Stimulated activated CD4-positive, alpha-beta T cell treated with anti-CD3 and anti-CD28 coated beads, Interleukin-1b, Interleukin-23, amount 100 ng/mL, for 48 hours (primary cell): Measurements from ENCODE around the gene ARHGEF4.
"Not testable (repeated sequence)": the region's sequence is repeated elsewhere in the genome, so short reads cannot be mapped to it uniquely, and the experiment has no call there.

Experiments
- DNase-seq: peaks from one replicate; pipeline ENCODE4 v3.0.0-alpha.2; 2020

The ARHGEF4 gene

DNA sequence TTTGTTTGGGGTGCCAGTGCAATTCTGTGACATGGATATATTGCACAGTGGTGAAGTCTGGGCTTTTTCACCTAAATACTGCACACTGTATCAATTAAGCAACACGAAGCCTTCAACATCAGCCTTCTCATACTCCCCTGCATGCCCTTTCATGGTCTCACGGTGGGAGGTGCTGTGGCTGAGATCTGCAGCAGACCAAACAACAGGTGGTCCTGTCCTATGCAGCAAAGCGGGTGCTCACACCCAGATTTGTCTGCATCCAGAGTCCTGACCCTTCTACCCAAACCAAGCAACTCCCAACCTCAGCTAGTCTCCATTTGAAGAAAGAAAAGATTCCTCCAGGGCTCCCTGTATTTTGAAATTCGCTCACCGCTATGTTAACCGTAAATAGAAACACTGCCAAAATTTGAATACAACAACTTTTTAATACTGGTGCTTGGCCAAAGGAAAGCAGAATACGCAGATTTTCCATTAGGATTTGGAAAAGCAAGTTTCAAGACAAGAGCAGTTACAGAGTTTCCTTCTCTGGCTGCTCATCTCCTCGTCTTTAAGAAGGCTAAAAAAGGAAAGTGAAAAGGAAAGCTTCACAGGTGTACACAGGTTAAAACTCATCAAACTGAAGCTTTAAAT is 221.6 kb downstream of the ARHGEF4 start:
- DNase-seq = no peak

DNA sequence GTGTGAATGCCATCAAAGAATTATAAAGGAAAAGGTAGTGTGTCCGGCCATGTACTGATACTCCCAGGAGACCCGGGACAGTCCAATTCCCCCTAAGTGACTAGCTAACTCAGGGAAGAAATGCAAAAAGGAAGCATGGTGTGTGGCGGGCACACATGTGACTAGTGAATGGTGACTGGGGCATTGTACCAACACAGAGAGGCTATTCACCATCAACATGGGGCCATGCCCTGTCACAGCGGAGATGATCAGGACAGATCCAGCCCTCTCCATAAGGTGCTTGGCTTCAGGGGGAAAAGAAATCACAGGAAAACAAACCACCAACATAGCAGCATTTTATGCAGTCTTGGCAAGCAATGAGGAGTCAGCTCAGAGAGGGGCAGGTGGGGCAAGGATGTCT is 222.2 kb downstream of the ARHGEF4 start:
- DNase-seq = no peak

DNA sequence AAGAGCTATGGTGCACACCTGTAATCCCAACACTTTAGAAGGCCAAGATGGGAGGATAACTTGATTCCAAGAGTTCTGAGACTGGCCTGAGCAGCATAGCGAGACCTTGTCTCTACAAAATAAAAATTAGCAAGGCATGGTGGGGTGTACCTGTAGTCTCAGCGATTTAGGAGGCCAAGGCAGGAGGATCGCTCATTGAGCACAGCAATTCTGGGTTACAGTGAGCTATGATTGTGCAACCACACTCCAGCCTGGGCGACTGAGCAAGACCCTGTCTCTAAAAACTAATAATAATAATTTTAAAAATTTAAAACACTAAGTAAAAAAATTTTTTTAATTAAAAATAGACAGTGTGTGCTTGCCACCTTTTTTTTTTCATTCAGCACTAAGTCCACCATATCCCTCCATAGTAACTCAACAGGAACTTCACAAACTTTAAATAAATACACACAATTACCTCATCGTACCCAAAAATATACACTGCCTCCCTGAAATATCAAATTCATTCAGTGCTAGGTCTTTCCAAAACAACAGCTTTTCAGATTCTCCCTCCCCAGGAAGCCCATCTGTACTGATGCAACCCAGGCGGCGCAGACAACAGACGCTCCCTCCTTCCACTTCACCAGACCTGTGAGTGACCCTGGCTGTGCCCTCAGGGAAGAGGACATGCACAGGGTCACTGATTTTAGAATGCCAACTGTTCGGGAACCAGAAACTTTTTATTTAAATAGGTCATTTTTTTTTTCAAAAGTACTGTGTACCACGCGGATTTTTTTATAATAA is 227.0 kb downstream of the ARHGEF4 start:
- no peak for DNase-seq

DNA sequence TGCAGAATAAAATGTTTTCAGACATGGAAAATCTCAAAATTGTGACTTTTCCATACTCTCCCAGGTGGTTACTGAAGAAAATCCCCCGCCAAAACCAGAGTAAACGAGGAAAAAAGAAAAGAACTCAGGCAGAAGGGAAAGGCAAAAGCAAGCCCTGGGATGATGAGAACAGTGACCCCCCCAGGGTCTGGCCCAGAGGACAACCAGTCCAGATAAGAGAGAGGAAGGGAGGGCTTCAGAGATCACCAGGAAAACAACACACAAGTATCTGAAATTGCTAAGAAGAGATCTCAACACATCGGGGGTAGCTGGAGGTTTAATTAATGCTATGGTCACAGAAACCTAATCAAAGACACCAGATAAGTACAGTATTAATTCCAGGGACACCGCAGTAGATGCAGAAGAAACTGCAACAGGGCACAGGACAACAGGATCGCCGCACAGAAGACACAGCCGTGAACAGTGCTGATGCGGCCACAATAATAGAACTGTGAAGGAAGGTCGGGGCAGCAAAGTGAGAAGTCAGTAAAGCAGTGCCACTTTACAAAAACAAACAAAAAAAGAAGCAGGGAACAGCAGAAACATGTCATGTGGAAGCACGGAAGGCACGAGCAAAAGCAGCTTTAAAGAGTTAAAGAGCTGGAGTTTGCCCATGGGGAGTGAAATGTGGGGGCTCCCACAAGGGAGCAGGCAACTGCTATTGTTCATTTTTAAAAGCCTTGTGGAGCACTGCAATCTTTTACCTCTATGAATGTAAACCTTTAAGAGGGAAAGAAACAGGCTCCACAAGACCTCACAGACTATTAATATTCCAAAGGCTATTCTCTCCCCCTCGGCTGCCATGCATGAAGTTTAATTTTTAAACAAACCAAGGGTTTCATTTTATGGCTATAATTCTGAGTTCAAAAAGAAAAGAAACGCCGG is 228.1 kb downstream of the ARHGEF4 start:
- no peak for DNase-seq

DNA sequence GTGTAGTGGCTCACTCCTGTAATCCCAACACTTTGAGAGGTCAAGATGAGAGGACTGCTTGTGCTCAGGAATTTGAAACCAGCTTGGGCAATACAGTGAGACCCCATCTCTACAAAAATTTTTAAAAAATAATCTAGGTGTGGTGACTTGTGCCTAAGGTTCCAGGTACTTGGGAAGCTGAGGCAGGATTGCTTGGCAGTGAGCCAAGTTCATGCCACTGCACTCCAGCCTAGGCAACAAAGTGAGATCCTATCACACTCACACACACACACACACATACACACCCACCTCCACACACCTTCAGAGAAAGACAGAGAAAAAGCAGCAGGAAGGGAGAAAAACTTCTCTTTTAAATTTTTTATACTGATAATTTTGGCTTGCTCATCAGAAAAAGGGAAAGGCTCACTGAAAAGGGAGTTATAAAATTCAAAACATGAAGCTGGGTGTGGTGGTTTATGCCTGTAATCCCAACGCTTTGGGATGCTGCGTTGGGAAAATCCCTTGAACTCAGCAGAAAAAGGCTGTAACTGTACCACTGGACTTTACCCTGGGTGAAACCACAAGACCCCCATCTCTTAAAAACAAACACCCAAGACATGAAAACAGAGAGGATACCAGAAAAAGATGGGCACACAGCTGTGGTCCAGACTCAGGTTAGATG is 230.9 kb downstream of the ARHGEF4 start:
- no peak for DNase-seq

DNA sequence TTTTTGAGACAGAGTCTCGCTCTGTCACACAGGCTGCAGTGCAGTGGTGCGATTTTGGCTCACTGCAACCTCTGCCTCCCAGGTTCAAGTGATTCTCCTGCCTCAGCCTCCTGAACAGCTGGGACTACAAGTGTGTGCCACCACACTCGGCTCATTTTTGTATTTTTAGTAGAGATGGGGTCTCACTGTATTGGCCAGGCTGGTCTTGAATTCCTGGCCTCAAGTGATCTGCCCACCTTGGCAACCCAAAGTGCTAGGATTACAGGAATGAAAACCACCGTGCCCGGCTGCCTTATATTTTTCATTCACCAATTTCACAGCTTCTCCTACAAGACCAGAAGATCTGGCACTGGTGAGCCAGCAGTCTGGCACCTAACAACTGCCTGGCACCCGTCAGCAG is 231.5 kb downstream of the ARHGEF4 start:
- DNase-seq = not testable (repeated sequence)

DNA sequence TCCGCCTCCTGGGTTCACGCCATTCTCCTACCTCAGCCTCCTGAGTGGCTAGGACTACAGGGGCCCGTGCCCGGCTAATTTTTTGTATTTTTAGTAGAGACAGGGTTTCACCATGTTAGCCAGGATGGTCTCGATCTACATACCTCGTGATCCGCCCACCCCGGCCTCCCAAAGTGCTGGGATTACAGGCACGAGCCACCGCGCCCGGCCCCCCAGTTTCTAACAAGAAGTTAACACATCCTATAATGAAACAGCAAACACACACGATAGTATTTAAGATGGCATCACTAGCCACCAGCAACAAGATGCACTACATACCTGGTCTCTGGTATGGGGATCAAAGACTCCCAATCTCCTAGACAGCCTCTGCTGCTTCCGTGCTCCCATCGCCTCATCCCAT is 238.9 kb downstream of the ARHGEF4 start:
- not testable (repeated sequence) for DNase-seq

DNA sequence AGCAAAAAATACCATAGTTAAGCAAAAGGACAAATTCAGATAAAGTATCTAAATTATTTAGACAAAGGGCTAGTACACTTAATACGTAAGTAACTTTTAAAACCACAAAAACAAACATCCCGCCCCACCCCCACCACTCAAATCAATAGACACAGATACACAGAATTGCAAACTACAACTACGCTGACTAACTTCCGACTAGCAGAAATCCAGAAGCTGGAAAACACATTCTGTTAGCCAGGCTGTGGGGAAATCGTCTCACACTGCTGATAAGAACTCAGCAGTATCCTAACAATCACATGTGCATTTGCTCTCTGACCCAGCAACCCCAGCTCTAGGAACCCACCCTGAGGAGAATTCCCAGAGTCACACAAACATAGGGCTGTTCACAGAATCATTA is 240.0 kb downstream of the ARHGEF4 start:
- DNase-seq = no peak

DNA sequence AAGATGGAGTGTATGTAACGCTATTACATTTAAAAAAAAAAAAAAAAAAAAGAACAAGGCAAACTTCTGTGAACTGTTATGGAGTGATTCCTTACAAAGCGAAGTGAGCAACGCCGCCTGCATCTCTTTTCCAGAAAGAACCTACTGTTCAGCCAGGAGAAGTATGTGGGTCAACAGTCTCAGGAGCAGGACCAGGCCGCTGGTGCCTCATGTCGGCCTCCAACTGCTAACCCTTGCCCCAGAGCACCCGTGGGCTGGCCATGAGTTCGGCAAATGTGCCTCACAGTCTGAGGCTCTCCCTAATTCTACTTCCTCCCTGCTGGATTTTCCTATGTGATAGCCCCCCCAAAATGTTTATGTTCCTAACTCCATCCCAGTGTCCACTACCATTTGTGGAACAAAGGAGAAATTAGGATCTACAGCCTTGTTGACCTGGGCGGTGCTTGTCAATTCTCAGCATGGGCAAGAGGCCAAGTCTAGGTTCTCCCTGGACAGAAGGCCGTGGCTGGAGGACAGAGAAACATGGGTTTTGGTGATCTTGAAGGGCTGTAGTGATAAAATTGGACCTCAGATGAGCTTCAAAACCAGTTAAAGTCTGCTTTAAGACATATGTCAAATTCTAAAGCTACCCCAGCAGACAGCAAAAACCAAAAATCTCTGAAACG is 240.6 kb downstream of the ARHGEF4 start:
- DNase-seq = no peak

DNA sequence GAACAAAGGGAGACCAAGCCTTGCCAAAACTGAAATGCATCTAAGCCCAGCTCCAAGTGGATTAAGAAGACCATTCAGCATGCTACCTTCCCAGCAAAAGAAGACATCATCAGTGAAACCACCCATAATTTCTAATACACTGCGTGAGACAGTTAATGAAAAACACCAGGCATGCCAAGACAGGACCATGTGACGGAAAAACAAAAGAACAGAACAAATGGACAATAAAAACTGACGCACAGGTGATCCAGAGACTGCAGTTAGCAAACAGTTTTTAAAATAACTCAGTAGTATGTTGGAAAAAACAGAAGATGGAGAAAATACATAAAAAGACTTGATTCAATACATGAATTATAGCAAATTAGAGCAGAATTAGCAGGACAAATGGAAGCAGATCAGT is 241.3 kb downstream of the ARHGEF4 start:
- no peak for DNase-seq

DNA sequence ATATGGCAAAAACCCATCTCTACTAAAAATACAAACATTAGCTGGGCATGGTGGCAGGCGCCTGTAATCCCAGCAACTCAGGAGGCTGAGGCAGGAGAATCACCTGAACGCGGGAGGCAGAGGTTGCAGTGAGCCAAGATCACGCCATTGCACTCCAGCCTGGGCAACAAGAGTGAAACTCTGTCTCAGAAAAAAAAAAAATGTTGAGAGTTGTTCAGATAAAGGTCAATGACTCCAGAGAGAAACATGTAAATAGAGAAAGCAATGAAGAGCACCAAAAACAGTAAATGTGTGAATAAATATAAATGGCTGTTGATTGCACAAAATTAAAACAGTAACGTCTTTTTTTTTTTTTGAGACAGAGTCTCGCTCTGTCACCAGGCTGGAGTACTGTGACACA is 243.2 kb downstream of the ARHGEF4 start:
- not testable (repeated sequence) for DNase-seq

DNA sequence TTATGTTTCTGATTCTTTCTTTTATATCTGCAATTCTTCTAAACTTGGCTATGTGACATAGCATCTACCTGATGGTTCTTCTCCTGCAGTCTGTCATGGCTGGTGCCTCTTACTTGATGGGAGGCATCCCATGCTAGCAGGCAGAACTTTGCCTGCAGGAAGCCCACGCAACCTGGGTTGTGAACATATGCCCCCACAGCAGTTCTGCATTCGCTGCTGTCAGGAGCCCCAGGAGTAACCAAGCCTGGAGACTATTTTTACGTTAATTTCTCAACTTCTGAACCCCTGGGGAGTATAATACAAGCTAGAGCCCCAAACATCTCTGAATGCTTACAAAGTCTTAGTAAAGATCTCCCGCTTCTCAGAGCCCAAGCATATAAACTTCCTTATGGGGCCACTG is 244.5 kb downstream of the ARHGEF4 start:
- DNase-seq = no peak

DNA sequence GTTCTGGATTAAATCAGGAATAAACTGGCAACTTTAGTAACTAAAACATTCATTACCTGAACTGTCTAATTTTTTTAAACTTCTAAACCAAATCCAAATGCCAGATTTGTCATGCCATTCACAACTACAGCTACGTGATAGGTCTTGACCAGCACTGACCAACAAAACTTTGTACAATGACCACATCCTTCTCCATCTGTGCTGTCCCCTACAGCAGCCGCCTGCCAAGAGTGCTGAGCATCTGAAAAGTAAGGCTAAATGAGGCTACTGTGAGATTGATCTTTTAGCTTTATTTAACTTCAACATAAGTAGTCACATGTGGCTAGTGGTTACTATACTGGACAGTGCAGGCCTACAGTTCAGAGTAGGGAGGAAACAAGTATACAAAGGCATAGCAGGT is 248.9 kb downstream of the ARHGEF4 start:
- no peak for DNase-seq

DNA sequence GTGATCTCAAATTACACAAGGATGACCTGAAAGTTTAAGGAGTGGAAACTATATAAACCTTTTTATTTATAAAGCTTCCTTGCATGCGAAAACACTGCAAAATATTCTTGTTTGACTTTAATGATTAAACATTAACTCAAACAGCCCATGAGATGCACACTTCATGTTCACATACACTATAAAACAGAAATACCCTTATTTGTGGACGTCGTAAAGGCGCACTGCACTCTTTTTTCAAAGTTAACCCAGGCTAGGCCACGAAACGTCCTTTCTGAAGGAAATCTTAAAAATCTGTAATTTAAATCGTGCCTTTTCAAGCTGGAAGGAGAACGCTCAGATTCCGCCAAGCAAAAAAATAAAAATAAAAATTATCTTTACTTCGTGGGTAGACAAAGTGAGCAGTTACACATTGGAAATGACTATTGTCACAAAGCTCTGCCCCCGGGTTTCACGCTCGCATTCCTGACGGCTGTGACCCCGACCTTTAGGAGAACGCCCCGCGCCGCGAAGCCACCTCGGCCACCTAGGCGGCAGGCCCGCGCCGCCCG is 255.8 kb downstream of the ARHGEF4 start:
- no peak for DNase-seq

DNA sequence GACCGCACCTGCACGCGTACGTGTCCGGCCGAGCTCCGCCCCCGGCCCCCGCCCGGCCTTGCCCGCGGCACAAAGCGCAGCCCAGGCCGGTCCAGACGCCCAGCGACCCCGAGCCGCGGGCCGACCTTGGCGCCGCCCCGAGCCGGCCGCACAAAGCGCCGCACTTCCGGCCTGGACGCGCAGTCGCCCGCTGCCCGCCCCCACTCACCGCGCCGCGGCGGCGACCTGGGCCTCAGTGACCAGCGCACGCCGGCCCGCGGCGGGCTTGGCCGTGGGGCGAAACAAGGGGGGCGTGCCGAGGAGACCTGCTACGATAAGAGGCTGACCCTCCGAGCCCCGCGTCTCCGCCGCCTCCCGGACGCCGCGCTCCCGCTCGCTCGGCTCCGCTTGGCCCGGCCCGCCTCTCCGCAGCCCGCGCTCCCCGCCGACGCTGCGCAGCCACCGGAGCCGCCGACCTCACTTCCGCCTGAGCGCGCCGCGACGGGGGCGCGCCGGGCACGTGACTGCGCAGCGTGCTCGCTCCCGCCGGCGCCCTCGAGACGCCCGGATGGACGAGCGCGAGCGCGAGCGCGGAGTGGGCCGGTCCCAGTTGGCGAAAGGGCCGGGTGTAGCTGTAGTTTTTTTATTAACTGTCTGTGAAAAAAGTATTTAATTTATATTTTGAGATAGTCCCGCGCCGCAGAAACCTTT is 256.4 kb downstream of the ARHGEF4 start, which contains the start of gene FAM168B:
FAM168B (minus strand) TSS at position 455 of the 690 bp plus-strand sequence. CDS start 10,814 bp downstream, outside the sequence.
- peak; percentile 85 for DNase-seq

DNA sequence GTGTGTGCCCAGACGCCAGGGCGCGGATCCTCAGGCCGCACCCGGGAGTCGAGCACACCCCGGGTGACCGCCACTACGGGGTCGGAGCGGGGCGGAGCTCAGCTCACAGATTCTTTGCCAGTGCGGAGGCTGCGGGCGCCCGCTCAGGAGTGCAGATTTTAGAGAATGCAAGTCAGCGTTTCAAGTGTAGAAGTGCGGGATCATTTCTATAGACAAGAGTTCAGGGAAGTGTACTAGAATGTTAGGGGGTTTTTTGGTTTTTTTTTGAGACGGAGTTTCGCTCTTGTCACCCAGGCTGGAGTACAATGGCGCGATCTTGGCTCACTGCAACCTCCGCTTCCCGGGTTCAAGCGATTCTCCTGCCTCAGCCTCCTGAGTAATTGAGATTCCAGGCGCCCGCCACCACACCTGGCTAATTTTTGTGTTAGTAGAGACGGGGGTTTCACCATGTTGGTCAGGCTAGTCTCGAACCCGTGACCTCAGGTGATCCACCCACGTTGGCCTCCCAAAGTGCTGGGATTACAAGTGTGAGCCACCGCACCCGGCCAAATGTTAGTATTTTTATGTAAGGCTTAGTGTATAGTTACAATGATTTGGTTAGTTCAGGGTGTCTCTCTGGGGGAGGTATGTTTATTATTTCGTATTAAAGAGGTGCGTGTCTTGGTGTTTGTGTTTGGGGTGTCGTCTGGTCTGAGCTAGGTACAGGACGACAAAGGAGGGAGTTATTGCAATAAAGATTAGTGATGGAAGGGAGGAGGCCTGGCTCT is 257.2 kb downstream of the ARHGEF4 start:
- DNase-seq = peak; percentile 12

DNA sequence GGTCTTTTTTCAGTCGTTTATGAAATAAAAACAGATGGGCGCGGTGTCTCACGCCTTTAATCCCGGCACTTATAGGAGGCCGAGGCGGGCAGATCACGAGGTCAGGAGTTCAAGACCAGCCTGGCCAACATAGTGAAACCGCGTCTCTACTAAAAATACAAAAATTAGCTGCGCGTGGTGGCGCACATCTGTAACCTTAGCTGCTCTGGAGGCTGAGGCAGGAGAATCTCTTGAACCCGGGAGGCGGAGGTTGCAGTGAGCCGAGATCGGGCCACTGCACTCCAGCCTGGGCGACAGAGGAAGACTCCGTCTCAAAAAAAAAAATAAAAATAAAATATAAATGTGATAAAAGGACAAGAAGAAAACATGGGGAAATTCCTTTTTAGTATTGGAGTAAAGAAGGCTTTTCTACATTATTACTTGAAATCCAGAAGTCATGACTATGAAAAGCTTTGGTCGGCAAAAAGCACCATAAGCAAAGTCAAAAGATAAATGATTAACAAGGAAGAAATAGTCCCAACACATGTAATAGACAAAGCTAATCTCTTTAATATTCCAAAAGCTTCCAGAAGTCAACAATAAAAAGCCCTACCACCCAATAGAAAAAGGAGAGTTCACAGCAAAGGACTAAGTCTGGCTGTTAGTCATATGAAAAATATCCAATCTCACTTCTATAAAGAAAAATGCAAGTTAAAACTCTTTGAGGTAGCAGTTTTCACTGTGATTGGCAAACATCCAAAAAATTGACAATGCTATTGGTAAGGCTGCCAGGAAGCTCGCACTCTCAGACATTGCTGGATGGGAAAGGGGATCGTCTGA is 258.0 kb downstream of the ARHGEF4 start:
- DNase-seq = no peak
